Osteocyte (in vitro differentiated cells): ENCODE data around the gene GANAB. TPM values are rescaled to one million over a fixed set of nuclear protein-coding genes. Genes with fewer than 3 reads are reported as not detected.

Experiments
- DNase-seq: peaks from one replicate; pipeline ENCODE4 v3.0.0; 2021; ENCODE audit warnings: mixed read lengths; ENCODE audit not compliant: unreplicated experiment; ENCODE audit errors: extremely low spot score
- H3K27ac Mint-ChIP-seq: one replicate; pipeline ENCODE4 v1.8.0; 2021; ENCODE audit warnings: mild to moderate bottlenecking, mixed read lengths; ENCODE audit not compliant: unreplicated experiment
- H3K27me3 Mint-ChIP-seq: one replicate; pipeline ENCODE4 v1.8.0; 2021; ENCODE audit warnings: mixed read lengths; ENCODE audit not compliant: unreplicated experiment
- H3K36me3 Mint-ChIP-seq: one replicate; pipeline ENCODE4 v1.8.0; 2021; ENCODE audit warnings: mixed read lengths; ENCODE audit not compliant: unreplicated experiment
- H3K4me1 Mint-ChIP-seq: one replicate; pipeline ENCODE4 v1.8.0; 2021; ENCODE audit warnings: mixed read lengths; ENCODE audit not compliant: unreplicated experiment
- H3K4me3 Mint-ChIP-seq: one replicate; pipeline ENCODE4 v1.8.0; 2021; ENCODE audit warnings: mild to moderate bottlenecking, moderate library complexity, mixed read lengths; ENCODE audit not compliant: unreplicated experiment
- H3K9me3 Mint-ChIP-seq: one replicate; pipeline ENCODE4 v1.8.0; 2021; ENCODE audit warnings: mixed read lengths; ENCODE audit not compliant: unreplicated experiment
- total RNA-seq: library from RNA; stranded (reverse); gene quantifications from 2 replicates; pipeline ENCODE4 v1.2.1, GENCODE V29; 2021
- TF ChIP-seq, protein P1 (sequence below): fragments of 200-600 bp; sonication (generic); IDR thresholded peaks from 2 replicates; pipeline ENCODE4 v1.5.0; 2021; ENCODE audit warnings: antibody characterized with exemption, mild to moderate bottlenecking, moderate library complexity

Gene GANAB
- total RNA-seq, 1 donor from 2014 or later: 366 TPM

DNA sequence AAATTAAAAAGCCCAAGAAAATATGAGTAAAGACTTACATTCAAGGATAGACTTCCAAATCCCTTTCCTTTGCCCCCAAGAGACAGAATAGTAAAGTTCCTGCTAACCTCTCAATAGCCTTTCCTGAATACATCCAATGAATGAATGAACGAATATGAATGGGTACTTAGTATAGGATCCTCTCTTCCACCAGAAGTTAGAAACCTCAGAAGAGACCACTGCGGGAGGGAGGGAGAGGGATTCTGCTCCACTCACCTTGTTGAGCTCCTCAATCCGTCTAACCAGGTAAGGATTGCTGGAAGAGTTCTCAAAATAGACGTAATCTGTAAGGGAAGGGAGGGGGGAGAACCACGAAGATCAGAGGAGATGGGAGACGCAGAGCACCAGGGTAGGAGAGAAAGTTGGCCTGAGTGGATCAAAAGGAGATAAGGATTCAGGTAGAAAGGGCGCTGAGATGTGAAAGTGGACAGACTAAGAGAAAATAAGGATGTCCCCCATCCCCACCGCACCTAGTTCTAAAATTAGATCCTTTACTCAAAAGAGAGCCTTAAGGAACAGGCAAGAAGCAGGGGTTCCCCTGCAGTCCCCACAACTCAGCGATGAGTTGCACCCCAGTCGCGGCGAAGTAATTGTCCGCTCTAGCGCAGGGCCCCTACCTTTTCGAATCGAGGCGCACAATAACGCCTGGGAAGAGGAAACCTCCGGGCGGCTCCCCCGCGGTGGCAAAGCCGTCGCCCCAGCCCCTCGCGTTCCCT, 45.9 kb downstream of the GANAB start:
- TF ChIP-seq, protein P1, sequence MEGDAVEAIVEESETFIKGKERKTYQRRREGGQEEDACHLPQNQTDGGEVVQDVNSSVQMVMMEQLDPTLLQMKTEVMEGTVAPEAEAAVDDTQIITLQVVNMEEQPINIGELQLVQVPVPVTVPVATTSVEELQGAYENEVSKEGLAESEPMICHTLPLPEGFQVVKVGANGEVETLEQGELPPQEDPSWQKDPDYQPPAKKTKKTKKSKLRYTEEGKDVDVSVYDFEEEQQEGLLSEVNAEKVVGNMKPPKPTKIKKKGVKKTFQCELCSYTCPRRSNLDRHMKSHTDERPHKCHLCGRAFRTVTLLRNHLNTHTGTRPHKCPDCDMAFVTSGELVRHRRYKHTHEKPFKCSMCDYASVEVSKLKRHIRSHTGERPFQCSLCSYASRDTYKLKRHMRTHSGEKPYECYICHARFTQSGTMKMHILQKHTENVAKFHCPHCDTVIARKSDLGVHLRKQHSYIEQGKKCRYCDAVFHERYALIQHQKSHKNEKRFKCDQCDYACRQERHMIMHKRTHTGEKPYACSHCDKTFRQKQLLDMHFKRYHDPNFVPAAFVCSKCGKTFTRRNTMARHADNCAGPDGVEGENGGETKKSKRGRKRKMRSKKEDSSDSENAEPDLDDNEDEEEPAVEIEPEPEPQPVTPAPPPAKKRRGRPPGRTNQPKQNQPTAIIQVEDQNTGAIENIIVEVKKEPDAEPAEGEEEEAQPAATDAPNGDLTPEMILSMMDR: no peak
- peaks cover 38% of the 10 kb centered on the region for H3K36me3 Mint-ChIP-seq
- no peak for DNase-seq
- no peaks in the 10 kb centered on the region for H3K9me3 Mint-ChIP-seq
- H3K27me3 Mint-ChIP-seq: no peaks in the 10 kb centered on the region
- peaks cover 32% of the 10 kb centered on the region for H3K4me1 Mint-ChIP-seq
- H3K27ac Mint-ChIP-seq: peak overlapping the region; percentile 96
- peak overlapping the region; percentile 84 for H3K4me3 Mint-ChIP-seq

DNA sequence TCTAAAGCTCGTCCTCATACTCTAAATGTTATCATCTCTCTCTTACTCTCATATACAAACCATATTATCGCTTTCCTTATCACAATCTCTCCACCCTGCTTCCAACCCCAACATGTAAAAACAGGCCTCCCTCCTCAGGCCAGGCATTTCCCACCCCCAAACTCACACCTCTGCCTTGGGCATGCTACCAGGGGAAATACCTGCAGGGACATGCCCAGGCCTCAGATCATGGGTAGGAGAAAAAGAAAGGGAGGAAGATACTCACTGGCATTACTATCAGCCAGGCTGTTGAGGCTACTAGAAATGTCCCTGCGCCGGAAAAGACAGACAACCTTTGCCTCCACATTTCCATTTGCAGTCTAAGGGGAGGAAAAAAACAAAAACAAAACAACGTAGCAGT, 46.5 kb downstream of the GANAB start:
- Mint-ChIP-seq H3K27me3 (no peaks in the 10 kb centered on the region), H3K9me3 (no peaks in the 10 kb centered on the region), H3K27ac (peak overlapping the region; percentile 96), H3K4me1 (peaks cover 32% of the 10 kb centered on the region), H3K4me3 (peak overlapping the region; percentile 84), H3K36me3 (peaks cover 40% of the 10 kb centered on the region)
- no peak for DNase-seq
- TF ChIP-seq, protein P1: no peak

DNA sequence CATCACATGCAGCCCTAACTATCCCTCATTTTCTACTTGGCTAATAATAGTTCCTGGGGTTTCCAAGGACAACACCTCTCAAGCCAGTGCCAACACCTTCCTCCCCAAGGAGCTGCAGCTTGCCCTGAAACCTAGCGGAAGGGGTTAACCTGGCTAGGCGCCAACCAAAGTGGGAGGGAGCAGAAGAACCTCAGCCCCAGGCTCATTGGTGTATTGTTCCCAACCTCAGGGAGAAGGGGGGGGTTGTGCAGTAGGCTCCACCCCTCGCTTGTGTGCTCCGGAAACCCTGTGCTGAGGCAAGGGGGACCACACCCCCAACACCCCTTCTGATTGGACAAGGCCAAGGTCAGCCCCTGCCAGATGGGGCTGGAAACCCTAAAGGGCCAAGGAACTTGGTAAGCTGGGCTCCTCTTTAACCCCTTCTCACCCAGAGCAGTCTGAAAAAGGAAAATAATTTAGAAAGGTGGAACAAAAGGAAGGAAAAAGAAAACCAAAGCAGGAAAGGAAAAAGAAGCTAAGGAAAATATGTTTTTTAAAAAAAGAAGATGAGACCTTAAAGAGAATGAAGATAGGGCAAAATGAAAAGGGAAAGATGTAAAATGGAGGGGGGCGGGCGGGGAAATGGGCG, 47.2 kb downstream of the GANAB start:
- peak overlapping the region; percentile 96 for H3K27ac Mint-ChIP-seq

DNA sequence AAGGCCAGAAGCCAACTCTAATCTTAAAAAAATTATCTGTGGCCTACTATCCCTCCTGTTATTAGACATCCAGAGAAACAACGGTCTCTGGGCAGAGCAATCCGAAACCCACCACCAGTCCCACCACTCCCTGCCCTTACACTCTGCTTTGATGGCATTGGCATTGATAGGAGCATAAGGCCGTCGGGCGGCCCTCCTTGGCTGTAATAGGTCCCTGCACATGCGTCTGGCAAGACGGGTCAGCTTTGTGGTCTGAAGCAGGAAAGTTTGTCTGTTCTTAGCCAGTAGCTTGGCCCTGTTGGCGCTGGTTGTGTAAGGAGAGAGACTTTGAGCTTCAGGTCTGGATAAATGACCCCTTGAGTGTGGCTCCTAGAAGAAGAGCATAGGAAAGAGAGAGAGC, 51.3 kb downstream of the GANAB start:
- H3K27me3 Mint-ChIP-seq: no peaks in the 10 kb centered on the region
- no peak overlapping the region for H3K4me3 Mint-ChIP-seq
- peaks cover 43% of the 10 kb centered on the region for H3K4me1 Mint-ChIP-seq
- TF ChIP-seq, protein P1: no peak
- no peaks in the 10 kb centered on the region for H3K9me3 Mint-ChIP-seq
- H3K36me3 Mint-ChIP-seq: peaks cover 49% of the 10 kb centered on the region
- H3K27ac Mint-ChIP-seq: no peak overlapping the region
- DNase-seq: no peak

More for the DNA sequence above, 47.2 kb downstream of the GANAB start:
- Mint-ChIP-seq H3K36me3 (peaks cover 45% of the 10 kb centered on the region), H3K4me1 (peaks cover 32% of the 10 kb centered on the region), H3K4me3 (peak overlapping the region; percentile 84), H3K9me3 (no peaks in the 10 kb centered on the region), H3K27me3 (no peaks in the 10 kb centered on the region)
- TF ChIP-seq, protein P1: no peak
- DNase-seq: peak; percentile 93

GRCh38 chr11:62593434-62594044, 52.9 kb downstream of the GANAB start:
- Mint-ChIP-seq H3K4me3 (peak overlapping the region; percentile 57), H3K36me3 (peaks cover 35% of the 10 kb centered on the region), H3K27me3 (no peaks in the 10 kb centered on the region), H3K27ac (peak overlapping the region; percentile 96), H3K9me3 (no peaks in the 10 kb centered on the region), H3K4me1 (peaks cover 33% of the 10 kb centered on the region)
- TF ChIP-seq, protein P1: peak; percentile 58
- DNase-seq: no peak
